ENCODE data around the gene SPTA1.

SPTA1 gene

GRCh38 chr1:158564608-158565007 lies 121.9 kb downstream of the SPTA1 start:
- no peak for DNase-seq (ENCODE audit: low read depth)
- no peak overlapping the region for H3K4me3 ChIP-seq (ENCODE audit: low read depth, low read length)
- TF ChIP-seq CTCF (conservative IDR thresholded peaks at IDR 0.05; ENCODE audit: low read depth, low read length) = no peak

GRCh38 chr1:158563853-158564252 lies 122.7 kb downstream of the SPTA1 start:
- TF ChIP-seq CTCF (conservative IDR thresholded peaks at IDR 0.05; ENCODE audit: low read depth, low read length) = no peak
- DNase-seq (ENCODE audit: low read depth) = no peak
- H3K4me3 ChIP-seq (ENCODE audit: low read depth, low read length) = no peak overlapping the region
